AG20443 (cell line): Measurements from ENCODE around the gene TP53I13.
"Not testable (repeated sequence)": the region's sequence is repeated elsewhere in the genome, so short reads cannot be mapped to it uniquely, and the experiment has no call there.

Experiments used
- DNase-seq: peaks from one replicate; pipeline ENCODE4 v3.0.0; 2012; ENCODE audit warnings: low spot score, mixed read lengths

The TP53I13 gene, protein sequence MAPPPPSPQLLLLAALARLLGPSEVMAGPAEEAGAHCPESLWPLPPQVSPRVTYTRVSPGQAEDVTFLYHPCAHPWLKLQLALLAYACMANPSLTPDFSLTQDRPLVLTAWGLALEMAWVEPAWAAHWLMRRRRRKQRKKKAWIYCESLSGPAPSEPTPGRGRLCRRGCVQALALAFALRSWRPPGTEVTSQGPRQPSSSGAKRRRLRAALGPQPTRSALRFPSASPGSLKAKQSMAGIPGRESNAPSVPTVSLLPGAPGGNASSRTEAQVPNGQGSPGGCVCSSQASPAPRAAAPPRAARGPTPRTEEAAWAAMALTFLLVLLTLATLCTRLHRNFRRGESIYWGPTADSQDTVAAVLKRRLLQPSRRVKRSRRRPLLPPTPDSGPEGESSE

GRCh38 chr17:29568331-29569244 is at the start of gene TP53I13:
Gene TP53I13, plus strand, starts transcription at chr17:29568701. Its CDS starts 58 bp downstream, at chr17:29568759.
- peak; percentile 93 for DNase-seq

GRCh38 chr17:29524692-29525091 is 43.8 kb upstream of the TP53I13 start:
- no peak for DNase-seq

DNA sequence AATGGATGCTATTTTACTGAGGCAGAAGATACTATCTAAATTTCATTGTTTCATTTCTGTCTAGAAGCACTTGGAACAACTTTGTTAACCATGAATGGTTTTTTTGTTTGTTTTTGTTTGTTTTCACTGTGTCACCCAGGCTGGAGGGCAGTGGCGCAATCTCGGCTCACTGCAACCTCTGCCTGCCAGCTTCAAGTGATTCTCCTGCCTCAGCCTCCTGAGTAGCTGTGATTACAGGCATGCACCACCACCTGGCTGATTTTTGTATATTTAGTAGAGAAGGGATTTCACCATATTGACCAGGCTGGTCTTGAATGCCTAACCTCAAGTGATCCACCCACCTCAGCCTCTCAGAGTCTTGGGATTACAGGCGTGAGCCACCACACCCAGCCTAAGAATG is 42.2 kb upstream of the TP53I13 start:
- DNase-seq = no peak

- DNase-seq = no peak
Measured at GRCh38 chr17:29533976-29534375, 34.5 kb upstream of the TP53I13 start.

DNA sequence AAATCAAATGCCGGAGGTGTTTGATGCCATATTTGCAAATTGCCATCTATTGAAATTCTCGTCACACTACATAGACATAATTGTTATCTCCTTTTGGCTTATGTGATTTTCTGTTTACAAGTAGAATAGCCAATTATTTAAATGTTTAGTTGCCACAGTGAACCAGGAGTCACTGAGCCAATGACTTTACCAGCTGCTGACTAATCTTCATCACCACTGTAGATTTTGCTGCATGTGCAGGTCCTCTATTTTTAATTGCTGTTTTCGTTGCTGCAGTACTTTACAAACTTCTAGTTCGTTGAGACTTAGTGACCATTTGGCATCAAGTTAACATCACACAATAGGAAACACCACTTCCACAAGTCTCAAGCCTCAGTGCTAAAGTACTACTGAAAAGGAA is 24.4 kb upstream of the TP53I13 start:
- no peak for DNase-seq

DNA sequence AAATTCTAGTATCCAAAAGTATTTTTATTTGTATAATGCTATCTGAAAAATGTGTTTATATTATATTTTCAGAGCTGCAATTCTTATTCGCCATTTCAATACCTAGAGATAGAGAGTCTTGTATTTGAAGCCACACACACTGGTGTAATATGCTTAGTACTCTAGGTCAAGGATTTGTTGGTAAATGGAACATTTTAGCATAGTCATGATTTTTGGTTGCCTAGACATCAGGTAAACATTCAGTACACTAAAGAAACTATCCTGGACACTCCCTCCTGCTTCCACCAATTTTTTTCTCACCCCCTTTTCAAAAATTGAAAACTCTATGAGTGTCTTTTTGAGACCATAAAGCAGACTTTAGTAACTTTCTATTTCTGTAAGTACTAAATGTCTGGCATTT is 22.4 kb upstream of the TP53I13 start:
- DNase-seq = no peak

DNA sequence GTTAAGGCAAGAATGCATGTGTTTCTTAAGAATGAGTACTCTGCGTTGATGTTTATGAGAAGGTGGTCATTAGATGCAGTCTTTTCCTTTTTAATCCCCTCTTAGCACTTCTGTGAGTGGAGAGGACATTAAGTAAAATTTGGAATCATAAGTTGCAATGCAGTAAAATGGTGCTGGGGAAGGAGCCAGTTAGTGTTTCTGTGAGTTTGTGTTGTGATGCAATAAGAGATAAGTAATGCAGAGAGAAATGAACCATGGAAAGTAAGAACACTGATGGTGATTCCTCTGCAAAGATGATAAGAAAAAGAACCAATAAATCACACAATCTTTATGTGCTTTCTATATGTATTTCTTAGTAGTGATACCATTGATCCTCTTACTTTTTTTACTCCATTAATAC is 21.7 kb upstream of the TP53I13 start:
- DNase-seq = no peak

DNA sequence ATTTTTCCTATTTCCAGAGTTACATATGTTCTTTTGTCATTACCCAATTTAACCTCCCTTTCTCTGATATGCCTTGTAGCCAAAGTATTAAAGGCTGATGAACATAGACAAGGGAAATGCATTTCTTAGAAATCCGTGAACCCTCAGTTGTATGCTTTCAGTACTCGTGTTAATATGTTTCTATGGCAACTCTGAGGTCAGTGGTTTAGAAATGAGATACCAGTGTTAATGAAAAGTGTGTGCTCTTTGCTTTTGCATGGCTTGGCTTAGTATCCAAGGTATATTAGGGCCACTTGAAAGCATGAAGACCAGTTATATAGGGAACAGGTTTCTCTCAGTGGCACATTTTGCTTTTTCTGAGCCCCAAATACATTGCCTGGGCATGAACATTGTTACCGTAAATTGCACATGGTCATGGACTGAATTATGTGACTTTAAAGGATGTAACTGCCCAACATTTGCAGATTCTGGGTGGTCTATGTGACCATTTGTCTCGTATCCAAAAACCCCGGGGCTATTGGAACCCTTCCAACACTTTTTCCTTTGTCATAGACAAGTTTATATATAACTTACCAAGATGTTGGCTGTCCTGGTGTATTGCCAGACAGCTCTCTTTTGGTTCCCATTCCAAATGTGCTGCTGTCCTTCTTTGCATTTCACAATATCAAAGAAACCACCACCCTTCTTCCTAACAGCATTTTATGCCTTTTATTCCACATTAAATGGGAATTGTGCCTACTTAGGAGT is 19.2 kb upstream of the TP53I13 start:
- DNase-seq = no peak

DNA sequence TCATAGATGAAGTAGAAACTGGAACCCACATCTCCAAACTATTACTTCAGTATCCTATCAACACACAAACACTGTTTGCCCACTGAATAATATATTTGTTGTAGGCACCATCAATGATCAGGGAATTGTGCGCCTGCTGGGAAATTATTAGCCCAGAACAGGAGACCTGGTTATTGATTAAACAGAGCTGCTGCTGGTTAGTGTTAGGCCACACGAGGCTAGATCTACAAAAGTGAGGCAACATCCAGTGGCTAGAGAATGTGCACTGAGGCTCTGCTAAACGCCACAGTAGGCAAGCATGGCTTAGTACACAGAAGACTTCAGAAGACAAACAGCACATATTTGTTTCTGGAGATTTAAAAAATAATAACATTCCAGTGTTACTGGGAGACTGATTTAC is 12.7 kb upstream of the TP53I13 start:
- DNase-seq = no peak

- DNase-seq = peak; percentile 38
Measured at GRCh38 chr17:29557085-29557738, 11.3 kb upstream of the TP53I13 start.

GRCh38 chr17:29557739-29558116 is 10.8 kb upstream of the TP53I13 start:
- DNase-seq = no peak

GRCh38 chr17:29558139-29558538 is 10.4 kb upstream of the TP53I13 start:
- DNase-seq = not testable (repeated sequence)

DNA sequence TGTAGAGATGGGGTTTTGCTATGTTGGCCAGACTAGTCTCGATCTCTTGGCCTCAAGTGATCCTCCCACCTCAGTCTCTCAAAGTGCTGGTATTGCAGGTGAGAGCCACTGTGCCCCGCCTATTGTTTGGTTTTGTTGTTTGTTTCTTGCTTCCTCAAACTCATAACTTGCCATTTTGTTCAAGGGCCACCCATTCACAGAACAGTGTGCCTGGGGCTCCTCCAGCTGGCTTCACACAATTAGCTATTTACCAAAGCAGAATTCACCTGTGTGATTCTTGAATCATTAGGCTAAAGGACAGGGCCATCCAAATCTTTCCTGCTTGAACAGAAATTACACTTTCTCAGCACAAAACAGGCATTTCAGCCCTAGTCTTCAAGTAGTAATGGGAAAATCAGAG is 8.9 kb upstream of the TP53I13 start:
- no peak for DNase-seq

DNA sequence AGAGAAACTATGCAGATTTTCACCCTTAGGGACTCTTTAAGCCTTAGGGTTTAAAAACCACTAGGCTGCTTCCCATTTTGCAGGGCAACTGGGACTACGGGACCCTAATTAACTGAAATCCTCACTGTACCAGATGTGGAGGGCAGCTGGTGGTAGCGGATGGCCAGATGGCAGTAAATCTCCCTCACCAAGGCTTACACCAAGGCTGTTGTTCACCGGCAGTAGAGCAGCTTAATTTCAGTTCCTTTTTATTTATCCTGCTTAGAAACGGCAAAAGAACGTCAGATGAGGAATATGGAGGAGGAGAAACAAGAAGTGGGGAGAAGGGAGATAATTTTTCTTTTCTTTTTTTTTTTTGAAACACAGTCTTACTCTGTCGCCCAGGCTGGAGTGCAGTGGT is 8.2 kb upstream of the TP53I13 start:
- no peak for DNase-seq

DNA sequence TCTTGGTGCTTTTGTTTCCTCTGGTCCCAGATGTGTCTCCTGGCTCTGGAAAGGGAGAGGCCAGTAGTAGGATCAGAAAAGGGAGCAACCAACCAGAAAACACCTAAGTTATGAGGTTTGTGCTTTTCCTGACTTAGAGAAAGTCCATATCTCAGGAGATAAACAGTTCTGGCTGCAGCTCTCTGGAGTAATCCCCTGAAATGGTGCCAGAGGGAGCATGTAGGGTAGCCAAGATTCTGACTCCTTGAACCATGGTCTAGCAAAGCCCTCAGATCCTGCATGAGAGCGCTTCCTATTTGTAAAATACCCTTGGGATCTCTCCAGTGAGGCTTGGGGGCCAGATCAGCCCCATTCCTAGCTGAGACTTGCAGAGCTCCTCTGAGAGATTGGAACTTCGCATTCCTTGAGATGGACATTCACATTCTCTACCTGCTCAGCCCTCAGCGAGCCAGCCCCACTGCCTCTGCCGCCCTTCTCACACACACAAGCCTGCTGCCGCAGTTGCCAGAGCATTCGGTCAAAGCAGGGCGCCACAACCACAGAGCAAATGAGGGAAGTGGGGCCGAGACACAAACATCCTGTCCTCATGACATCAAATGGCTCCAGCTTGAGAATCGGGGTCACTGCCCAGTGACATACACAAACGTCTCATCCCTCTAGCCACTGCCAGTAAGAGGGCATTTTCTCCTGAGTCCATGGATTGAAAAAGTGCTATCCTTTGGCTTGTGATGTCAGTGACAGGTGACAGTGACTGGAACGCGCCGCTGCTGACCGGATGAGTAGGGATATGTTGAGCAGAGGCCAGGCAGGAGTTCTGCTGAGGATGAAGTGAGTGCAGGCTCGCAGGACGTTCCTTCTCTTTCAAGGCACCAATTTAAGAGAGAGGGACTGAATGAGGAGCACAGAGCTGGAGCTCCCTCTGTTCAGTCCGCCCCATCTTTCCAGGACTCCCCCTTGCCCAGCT is 6.7 kb upstream of the TP53I13 start:
- no peak for DNase-seq

GRCh38 chr17:29562615-29563014 is 5.9 kb upstream of the TP53I13 start:
- no peak for DNase-seq

DNA sequence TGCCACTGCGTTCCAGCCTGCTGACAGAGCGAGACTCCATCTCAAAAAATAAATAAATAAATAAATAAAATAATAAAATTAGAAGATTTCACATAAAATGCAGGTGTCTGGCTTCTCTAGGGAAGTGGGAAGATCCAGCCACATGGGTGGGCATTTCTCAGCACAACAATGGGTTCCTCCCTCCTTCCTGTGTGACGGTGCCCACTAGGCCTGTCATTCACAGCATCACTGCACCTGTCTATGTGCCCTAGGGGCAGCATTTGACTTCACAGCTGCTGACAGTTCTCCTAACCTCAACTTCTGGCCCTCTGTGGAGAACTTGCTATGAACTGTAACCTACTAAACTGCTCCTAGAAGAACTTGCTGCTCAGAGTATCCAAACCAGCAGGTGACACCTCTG is 4.7 kb upstream of the TP53I13 start:
- DNase-seq = no peak

DNA sequence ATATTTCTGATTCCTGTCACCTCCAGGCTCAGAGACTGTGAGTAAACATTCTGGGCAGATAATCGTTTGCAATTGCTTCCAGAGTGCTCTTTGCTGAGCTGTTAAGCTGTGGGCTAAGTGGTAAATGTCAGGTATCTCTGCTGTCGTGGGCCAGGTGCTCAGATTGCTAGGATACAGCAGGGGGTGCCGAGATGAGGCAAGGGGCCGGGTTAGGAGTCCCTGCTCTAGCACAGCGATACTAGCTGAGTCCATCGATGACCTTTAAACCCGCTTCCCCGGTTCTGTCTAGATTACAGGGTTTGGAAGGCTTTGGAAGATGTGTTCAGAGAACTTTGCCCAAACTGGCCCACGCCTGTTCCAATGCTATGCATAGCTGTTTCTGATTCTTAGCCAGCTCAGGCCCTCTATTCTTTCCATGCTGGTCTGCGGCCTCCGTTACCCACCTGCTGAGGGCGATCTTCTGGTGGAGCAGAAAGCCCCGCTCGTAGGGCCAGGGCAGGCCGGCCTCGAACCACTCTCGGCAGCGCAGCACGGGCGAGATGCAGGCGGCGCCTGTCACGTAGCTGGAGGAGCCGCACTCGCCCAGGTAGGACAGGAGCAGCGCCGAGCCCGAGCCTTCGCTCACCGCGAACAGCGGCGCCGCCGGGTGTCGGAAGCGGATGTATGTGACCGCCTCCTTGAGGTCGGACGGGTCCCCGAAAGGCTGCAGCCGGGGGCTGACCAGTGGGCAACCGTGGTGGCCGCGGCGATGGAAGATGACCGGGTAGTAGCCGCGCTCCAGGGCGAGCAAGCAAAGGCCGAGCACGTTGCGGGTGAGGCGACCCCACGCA is 2.6 kb upstream of the TP53I13 start:
- no peak for DNase-seq

- peak; percentile 93 for DNase-seq
Measured at GRCh38 chr17:29566473-29567303, 1.8 kb upstream of the TP53I13 start, which contains the start of gene ABHD15. Gene ABHD15, minus strand, starts transcription at chr17:29567037. Its CDS starts 71 bp downstream, at chr17:29566966.
